Adrenal gland (tissue), 19 donors: ENCODE data around the gene SYNJ2. TPM values are rescaled to one million over a fixed set of nuclear protein-coding genes. Genes with fewer than 3 reads are reported as not detected.
A peak's percentile ranks its signal among the peaks of the same experiment; 100 is the strongest.

Source experiments
- DNase-seq, 7 donors: peaks; one replicate each; pipeline ENCODE4 v3.0.0-alpha.2; 2019 to 2020
- H3K27ac ChIP-seq, 5 donors: fragments of 200-600 bp; sonication (generic) in 4 of 5; 1 replicate in 3 of 5; 2 replicates in 2 of 5; pipeline versions ENCODE4 v1.5.1 to v1.8.0; 2016 to 2020; ENCODE audit warnings: mild to moderate bottlenecking in 1 of 5
- H3K27me3 ChIP-seq: fragments of 200-600 bp; 2 replicates; pipeline ENCODE4 v1.8.0; 2021
- H3K36me3 ChIP-seq, 2 donors: fragments of 200-600 bp; replicated peaks in 1 of 2; 1 replicate in 1 of 2; 2 replicates in 1 of 2; pipeline versions ENCODE4 v1.5.1 to v1.8.0; 2018 to 2022
- H3K4me1 ChIP-seq, 2 donors: fragments of 200-600 bp; replicated peaks in 1 of 2; 1 replicate in 1 of 2; 2 replicates in 1 of 2; pipeline versions ENCODE4 v1.5.1 to v1.8.0; 2018 to 2021
- H3K4me3 ChIP-seq, 4 donors: fragments of 200-600 bp; sonication (generic) in 3 of 4; one replicate each; pipeline ENCODE4 v1.5.1; 2016 to 2018
- H3K9me3 ChIP-seq, 3 donors: fragments of 200-600 bp; sonication (generic) in 1 of 3; replicated peaks in 1 of 3; 1 replicate in 2 of 3; 2 replicates in 1 of 3; pipeline versions ENCODE4 v1.5.1 to v1.8.0; 2016 to 2021
- POLR2A ChIP-seq, 2 donors: fragments of 450-650 bp; IDR thresholded peaks; one replicate each; pipeline ENCODE4 v1.6.1; 2017; ENCODE audit warnings: antibody characterized with exemption in 2 of 2, mild to moderate bottlenecking in 2 of 2, moderate library complexity in 1 of 2
- WGBS, 4 donors: extraction: QIAGEN DNeasy Blood & Tissue Kit in 2 of 4; methylation state at CpG; one replicate each; pipeline versions ENCODE4 v1.1.5 to v1.1.7; 2013 to 2017; 5-methylcytosine and 5-hydroxymethylcytosine counted together
- intact Hi-C, 2 donors: fragments of 100-400 bp; cut with DNase I; formaldehyde crosslinking; loops; one replicate each; pipeline versions ENCODE4 v1.14.1 to v1.15.0; 2022 to 2023
- long read RNA-seq, 10 donors: library from polyadenylated mRNA in 3 of 10; unstranded in 2 of 10; stranded (forward) in 1 of 10; transcript quantifications; one replicate each; pipeline ENCODE4 v2.0.0 and lab custom pipeline, GENCODE V29; 2021 to 2026
- polyA plus RNA-seq, 3 donors: library from polyadenylated mRNA; stranded (reverse); fragments of 200-250 nt in 2 of 3; fragments of 350-450 nt in 1 of 3; fragmentation: Illumina TruSeq in 1 of 3; extraction: RNeasy Lipid Tissue Mini Kit (QIAGEN cat#74804) in 1 of 3; gene quantifications; one replicate each; pipeline ENCODE4 v1.2.3, GENCODE V29; 2013 to 2014
- total RNA-seq, 9 donors: library from RNA; depleted of rRNA in 4 of 9; stranded (reverse); fragments of >200 nt in 4 of 9; fragments of 120-200 nt in 1 of 9; fragmentation: NEBNext Ultra II Directional in 1 of 9; extraction: Animal tissue kit (Norgen Biotek cat#: 25700) in 1 of 9; gene quantifications; one replicate each; pipeline versions ENCODE4 v1.1.0 to v1.2.4, GENCODE V29; 2013 to 2023
- TF ChIP-seq, protein P1 (sequence below), 6 experiments: fragments of 450-650 bp in 4 of 6; fragments of 200-600 bp in 2 of 6; sonication (generic) in 1 of 6; IDR thresholded peaks; 1 replicate in 5 of 6; 2 replicates in 1 of 6; pipeline versions ENCODE4 v1.5.1 to v1.8.0; 2016 to 2021; ENCODE audit warnings: antibody characterized with exemption in 6 of 6, mild to moderate bottlenecking in 2 of 6, moderate library complexity in 1 of 6
- donor health status: healthy with polysubstance abuse.
- donor health status: Bipolar disorder and iron deficiency.
- donor health status: DM: yes; HTN: yes; CAD: no.
- donor health status: DM: no; HTN: no; CAD: no.
- donor health status: DM: no; HTN: no; CAD: no.
- donor health status: DM: yes; HTN: yes; CAD: no.

The SYNJ2 gene, protein sequence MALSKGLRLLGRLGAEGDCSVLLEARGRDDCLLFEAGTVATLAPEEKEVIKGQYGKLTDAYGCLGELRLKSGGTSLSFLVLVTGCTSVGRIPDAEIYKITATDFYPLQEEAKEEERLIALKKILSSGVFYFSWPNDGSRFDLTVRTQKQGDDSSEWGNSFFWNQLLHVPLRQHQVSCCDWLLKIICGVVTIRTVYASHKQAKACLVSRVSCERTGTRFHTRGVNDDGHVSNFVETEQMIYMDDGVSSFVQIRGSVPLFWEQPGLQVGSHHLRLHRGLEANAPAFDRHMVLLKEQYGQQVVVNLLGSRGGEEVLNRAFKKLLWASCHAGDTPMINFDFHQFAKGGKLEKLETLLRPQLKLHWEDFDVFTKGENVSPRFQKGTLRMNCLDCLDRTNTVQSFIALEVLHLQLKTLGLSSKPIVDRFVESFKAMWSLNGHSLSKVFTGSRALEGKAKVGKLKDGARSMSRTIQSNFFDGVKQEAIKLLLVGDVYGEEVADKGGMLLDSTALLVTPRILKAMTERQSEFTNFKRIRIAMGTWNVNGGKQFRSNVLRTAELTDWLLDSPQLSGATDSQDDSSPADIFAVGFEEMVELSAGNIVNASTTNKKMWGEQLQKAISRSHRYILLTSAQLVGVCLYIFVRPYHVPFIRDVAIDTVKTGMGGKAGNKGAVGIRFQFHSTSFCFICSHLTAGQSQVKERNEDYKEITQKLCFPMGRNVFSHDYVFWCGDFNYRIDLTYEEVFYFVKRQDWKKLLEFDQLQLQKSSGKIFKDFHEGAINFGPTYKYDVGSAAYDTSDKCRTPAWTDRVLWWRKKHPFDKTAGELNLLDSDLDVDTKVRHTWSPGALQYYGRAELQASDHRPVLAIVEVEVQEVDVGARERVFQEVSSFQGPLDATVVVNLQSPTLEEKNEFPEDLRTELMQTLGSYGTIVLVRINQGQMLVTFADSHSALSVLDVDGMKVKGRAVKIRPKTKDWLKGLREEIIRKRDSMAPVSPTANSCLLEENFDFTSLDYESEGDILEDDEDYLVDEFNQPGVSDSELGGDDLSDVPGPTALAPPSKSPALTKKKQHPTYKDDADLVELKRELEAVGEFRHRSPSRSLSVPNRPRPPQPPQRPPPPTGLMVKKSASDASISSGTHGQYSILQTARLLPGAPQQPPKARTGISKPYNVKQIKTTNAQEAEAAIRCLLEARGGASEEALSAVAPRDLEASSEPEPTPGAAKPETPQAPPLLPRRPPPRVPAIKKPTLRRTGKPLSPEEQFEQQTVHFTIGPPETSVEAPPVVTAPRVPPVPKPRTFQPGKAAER (N-terminal part only)
- total RNA-seq (10 to 100 TPM in 8 of 9 donors, 1 to 10 TPM in 1; 1.6 to 20.5 (median 16.0) TPM), polyA plus RNA-seq (1 to 10 TPM; 5.9 to 6.8 (median 6.6) TPM)
- long read RNA-seq, donor 1 = 0 reads
- long read RNA-seq, donor 2 = 0 reads
- long read RNA-seq, donor 3, partial matches to known transcripts = 0 of 1 reads
- long read RNA-seq, donor 3, other reads (novel, unspliced or antisense) = 0 of 1 reads
- long read RNA-seq, donor 4, partial matches to known transcripts = 1 of 4 reads
- long read RNA-seq, donor 4, other reads (novel, unspliced or antisense) = 3 of 4 reads
- long read RNA-seq, donor 5, full-length matches to known transcripts = 2 of 21 reads
- long read RNA-seq, donor 5, partial matches to known transcripts = 13 of 21 reads
- long read RNA-seq, donor 5, other reads (novel, unspliced or antisense) = 6 of 21 reads
- long read RNA-seq, donor 6, partial matches to known transcripts = 1 of 2 reads
- long read RNA-seq, donor 6, other reads (novel, unspliced or antisense) = 1 of 2 reads
- long read RNA-seq, donor 7 = 0 reads
- long read RNA-seq, donor 8, partial matches to known transcripts = 0 of 1 reads
- long read RNA-seq, donor 8, other reads (novel, unspliced or antisense) = 0 of 1 reads
- long read RNA-seq, donor 9 = 0 reads
- long read RNA-seq, donor 10 = 0 reads

DNA sequence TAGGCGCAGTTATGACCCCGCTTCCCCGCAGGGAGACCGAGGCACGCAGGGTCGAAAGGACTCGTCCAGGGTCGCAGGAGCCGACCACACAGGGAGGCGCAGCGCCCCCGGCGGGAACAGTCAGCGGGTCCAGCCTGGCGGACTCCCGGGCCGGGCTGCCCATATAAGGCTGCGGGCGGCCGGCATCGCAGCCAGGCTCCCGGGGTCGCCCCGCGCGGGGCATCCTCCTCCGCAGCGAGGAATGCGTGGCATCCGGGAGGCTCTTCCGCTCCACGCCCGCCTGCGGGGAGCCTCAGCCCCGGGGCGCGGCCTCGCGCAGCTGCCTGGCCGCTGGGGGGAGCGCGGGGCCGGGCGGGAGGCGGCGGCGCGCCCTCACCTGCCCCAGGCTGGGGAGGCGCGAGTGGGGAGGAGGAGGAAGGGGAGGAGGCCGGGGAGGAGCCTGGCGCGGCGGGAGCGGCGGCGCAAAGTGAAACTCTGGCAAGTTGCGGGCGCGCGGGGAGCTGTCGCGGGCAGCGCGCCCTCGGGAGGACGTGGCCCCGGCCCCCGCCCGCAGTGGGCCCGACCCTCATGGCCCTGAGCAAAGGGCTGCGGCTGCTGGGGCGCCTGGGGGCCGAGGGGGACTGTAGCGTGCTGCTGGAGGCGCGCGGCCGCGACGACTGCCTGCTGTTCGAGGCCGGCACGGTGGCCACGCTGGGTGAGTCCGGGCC, at the start of gene SYNJ2:
Gene SYNJ2 (plus strand): TSS at position 469 of the 707 bp plus-strand sequence. CDS start 99 bp downstream, at position 568.
- Histone ChIP-seq H3K4me3 (peak within 1 kb of the TSS; percentile 22 to 90 (median 60)), H3K4me1 (peaks cover 0 to 30% of the 10 kb centered on the region in 2 donors), H3K9me3 (no peaks in the 10 kb centered on the region), H3K36me3 (no peaks in the 10 kb centered on the region), H3K27me3 (no peaks in the 10 kb centered on the region), H3K27ac (peak within 1 kb of the TSS in 4 of 5 donors; percentile 8 to 85 (median 68))
- TF ChIP-seq POLR2A (IDR thresholded peaks at IDR 0.05) = peak; percentile 46 to 64
- TF ChIP-seq, protein P1, sequence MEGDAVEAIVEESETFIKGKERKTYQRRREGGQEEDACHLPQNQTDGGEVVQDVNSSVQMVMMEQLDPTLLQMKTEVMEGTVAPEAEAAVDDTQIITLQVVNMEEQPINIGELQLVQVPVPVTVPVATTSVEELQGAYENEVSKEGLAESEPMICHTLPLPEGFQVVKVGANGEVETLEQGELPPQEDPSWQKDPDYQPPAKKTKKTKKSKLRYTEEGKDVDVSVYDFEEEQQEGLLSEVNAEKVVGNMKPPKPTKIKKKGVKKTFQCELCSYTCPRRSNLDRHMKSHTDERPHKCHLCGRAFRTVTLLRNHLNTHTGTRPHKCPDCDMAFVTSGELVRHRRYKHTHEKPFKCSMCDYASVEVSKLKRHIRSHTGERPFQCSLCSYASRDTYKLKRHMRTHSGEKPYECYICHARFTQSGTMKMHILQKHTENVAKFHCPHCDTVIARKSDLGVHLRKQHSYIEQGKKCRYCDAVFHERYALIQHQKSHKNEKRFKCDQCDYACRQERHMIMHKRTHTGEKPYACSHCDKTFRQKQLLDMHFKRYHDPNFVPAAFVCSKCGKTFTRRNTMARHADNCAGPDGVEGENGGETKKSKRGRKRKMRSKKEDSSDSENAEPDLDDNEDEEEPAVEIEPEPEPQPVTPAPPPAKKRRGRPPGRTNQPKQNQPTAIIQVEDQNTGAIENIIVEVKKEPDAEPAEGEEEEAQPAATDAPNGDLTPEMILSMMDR (IDR thresholded peaks at IDR 0.05) = peak; percentile 28 to 60 (median 48)
- 0 to 2% (median 1%) methylated on average over 6 to 86 of the region's 86 CpGs for WGBS, 4 donors
- peak; percentile 75 to 84 (median 78) for DNase-seq
- intact Hi-C loops = loop anchor here in 1 of 2 donors (5.0 kb wide), 1 partner anchor 91 kb away; no protein-coding TSS in a partner anchor

DNA sequence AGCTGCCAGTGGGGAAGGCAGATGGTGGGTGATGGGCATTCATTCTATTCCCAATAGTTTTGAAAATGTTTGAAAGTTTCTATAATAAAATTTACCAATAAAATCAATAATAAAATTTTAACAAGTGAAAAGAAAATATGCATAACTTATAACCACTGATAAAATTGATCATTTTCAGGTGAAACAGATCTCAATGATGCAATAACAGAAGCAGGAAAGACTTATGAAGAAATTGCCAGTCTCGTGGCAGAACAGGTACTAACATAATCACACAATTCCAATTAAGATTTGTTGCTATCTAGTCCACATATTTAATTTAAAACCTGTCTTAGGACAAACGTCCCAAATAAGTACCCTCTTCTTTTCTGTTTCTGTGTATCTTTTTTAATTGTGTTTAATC, 45.9 kb upstream of the SYNJ2 start:
- Histone ChIP-seq H3K9me3 (no peaks in the 10 kb centered on the region), H3K4me3 (no peak overlapping the region), H3K27me3 (no peaks in the 10 kb centered on the region), H3K4me1 (no peaks in the 10 kb centered on the region), H3K36me3 (peaks cover 0 to 80% of the 10 kb centered on the region in 2 donors), H3K27ac (no peak overlapping the region)
- WGBS, 4 donors = 66 to 76% (median 71%) methylated on average over 2 of the region's 2 CpGs
- no peak for TF ChIP-seq POLR2A (IDR thresholded peaks at IDR 0.05)
- TF ChIP-seq, protein P1 (IDR thresholded peaks at IDR 0.05) = no peak
- intact Hi-C loops = no loop called here
- DNase-seq = no peak

DNA sequence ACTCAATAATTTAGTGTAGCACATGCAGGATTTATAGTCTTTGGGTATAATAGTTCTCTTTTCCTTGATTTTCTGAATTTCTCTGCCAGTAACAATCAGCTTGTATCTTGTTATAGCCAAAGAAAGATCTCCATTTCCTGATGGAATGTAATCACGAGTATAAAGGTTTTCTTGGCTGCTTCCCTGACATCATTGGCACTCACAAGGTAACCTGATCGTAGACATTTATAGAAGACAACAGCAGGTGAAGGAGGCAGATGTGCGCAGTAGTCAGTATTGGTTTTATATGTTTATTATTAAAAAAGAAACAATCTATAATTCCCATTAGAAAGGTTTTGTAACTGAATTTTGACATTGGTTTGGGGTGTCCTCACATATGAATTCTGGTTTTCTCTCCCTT, 44.3 kb upstream of the SYNJ2 start:
- intact Hi-C loops = no loop called here
- Histone ChIP-seq H3K27ac (no peak overlapping the region), H3K4me1 (no peaks in the 10 kb centered on the region), H3K9me3 (no peaks in the 10 kb centered on the region), H3K36me3 (peaks cover 0 to 87% of the 10 kb centered on the region in 2 donors), H3K27me3 (no peaks in the 10 kb centered on the region), H3K4me3 (no peak overlapping the region)
- 91 to 97% (median 92%) methylated on average over 3 of the region's 3 CpGs for WGBS, 4 donors
- DNase-seq = no peak
- TF ChIP-seq POLR2A (IDR thresholded peaks at IDR 0.05) = no peak
- TF ChIP-seq, protein P1 (IDR thresholded peaks at IDR 0.05) = no peak
